Lower leg skin (tissue), 3 donors: ENCODE results near the gene AIF1.

Source experiments
- POLR2A ChIP-seq, 2 donors: fragments of 450-650 bp; IDR thresholded peaks; one replicate each; pipeline ENCODE4 v1.6.1; 2016 to 2017; ENCODE audit warnings: antibody characterized with exemption in 2 of 2, mild to moderate bottlenecking in 1 of 2, moderate library complexity in 1 of 2
- TF ChIP-seq, protein P1 (sequence below), 3 donors: fragments of 450-650 bp; IDR thresholded peaks; one replicate each; pipeline ENCODE4 v1.5.1; 2016; ENCODE audit warnings: antibody characterized with exemption in 3 of 3, mild to moderate bottlenecking in 3 of 3, moderate library complexity in 2 of 3

DNA sequence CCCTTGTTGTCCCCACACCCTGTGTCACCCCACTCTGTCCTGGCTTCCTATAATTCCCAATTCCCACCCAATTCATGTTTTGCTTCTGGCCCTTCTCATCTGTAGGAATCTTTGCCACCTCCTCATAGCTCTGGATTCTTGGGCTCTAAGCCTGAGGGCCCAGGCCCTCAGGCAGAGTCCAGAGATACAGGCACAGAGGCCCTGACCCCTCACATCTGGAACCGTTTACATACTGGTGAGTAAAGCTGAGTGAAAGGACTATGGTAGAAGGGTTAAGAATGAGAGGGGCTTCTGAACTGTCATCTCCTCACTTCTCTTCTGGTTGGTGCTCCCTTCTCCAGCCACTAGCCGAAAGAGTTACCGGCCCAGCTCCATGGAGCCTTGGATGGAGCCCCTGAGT, 19.1 kb downstream of the AIF1 start:
- TF ChIP-seq, protein P1, sequence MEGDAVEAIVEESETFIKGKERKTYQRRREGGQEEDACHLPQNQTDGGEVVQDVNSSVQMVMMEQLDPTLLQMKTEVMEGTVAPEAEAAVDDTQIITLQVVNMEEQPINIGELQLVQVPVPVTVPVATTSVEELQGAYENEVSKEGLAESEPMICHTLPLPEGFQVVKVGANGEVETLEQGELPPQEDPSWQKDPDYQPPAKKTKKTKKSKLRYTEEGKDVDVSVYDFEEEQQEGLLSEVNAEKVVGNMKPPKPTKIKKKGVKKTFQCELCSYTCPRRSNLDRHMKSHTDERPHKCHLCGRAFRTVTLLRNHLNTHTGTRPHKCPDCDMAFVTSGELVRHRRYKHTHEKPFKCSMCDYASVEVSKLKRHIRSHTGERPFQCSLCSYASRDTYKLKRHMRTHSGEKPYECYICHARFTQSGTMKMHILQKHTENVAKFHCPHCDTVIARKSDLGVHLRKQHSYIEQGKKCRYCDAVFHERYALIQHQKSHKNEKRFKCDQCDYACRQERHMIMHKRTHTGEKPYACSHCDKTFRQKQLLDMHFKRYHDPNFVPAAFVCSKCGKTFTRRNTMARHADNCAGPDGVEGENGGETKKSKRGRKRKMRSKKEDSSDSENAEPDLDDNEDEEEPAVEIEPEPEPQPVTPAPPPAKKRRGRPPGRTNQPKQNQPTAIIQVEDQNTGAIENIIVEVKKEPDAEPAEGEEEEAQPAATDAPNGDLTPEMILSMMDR (IDR thresholded peaks at IDR 0.05) = no peak
- no peak for TF ChIP-seq POLR2A (IDR thresholded peaks at IDR 0.05)
